GM23338 (cell line): Measurements from ENCODE around the gene S100Z.

ENCODE experiments used
- CTCF ChIP-seq, 2 experiments: fragments of 200-600 bp in 1 of 2; sonication (generic) in 1 of 2; conservative IDR thresholded peaks; 2 replicates each; pipeline versions ENCODE4 v1.5.1 to v1.6.1; 2016 to 2017; ENCODE audit warnings: antibody characterized with exemption in 2 of 2, low read depth in 2 of 2, mild to moderate bottlenecking in 2 of 2, moderate library complexity in 1 of 2
- EZH2 ChIP-seq: fragments of 200-600 bp; sonication (generic); IDR thresholded peaks from one replicate; pipeline ENCODE4 v1.8.0; 2017; ENCODE audit warnings: antibody characterized with exemption, mild to moderate bottlenecking, low read depth; ENCODE audit not compliant: unreplicated experiment
- EZH2phosphoT487 ChIP-seq: fragments of 200-600 bp; sonication (generic); IDR thresholded peaks from one replicate; pipeline ENCODE4 v1.8.1; 2018; ENCODE audit warnings: antibody characterized with exemption; ENCODE audit not compliant: unreplicated experiment
- POLR2AphosphoS5 ChIP-seq: IDR thresholded peaks from 2 replicates; pipeline ENCODE4 v1.6.1; 2016; ENCODE audit warnings: antibody characterized with exemption, low read depth
- ZNF114 ChIP-seq: fragments of 250-450 bp; sonication (Bioruptor Pico); IDR thresholded peaks from 2 replicates; pipeline ENCODE4 v1.5.0; 2020; ENCODE audit warnings: mild to moderate bottlenecking, moderate library complexity
- TF ChIP-seq, protein P1 (sequence below): fragments of 250-450 bp; sonication (Bioruptor Pico); IDR thresholded peaks from 2 replicates; pipeline ENCODE4 v1.5.0; 2020; ENCODE audit warnings: mild to moderate bottlenecking, moderate library complexity

- TF ChIP-seq CTCF (conservative IDR thresholded peaks at IDR 0.05; ENCODE audit: low read depth in 2 of 2): no peak
- TF ChIP-seq EZH2: no peak
- TF ChIP-seq ZNF114: no peak
- TF ChIP-seq POLR2AphosphoS5: no peak
- TF ChIP-seq, protein P1, sequence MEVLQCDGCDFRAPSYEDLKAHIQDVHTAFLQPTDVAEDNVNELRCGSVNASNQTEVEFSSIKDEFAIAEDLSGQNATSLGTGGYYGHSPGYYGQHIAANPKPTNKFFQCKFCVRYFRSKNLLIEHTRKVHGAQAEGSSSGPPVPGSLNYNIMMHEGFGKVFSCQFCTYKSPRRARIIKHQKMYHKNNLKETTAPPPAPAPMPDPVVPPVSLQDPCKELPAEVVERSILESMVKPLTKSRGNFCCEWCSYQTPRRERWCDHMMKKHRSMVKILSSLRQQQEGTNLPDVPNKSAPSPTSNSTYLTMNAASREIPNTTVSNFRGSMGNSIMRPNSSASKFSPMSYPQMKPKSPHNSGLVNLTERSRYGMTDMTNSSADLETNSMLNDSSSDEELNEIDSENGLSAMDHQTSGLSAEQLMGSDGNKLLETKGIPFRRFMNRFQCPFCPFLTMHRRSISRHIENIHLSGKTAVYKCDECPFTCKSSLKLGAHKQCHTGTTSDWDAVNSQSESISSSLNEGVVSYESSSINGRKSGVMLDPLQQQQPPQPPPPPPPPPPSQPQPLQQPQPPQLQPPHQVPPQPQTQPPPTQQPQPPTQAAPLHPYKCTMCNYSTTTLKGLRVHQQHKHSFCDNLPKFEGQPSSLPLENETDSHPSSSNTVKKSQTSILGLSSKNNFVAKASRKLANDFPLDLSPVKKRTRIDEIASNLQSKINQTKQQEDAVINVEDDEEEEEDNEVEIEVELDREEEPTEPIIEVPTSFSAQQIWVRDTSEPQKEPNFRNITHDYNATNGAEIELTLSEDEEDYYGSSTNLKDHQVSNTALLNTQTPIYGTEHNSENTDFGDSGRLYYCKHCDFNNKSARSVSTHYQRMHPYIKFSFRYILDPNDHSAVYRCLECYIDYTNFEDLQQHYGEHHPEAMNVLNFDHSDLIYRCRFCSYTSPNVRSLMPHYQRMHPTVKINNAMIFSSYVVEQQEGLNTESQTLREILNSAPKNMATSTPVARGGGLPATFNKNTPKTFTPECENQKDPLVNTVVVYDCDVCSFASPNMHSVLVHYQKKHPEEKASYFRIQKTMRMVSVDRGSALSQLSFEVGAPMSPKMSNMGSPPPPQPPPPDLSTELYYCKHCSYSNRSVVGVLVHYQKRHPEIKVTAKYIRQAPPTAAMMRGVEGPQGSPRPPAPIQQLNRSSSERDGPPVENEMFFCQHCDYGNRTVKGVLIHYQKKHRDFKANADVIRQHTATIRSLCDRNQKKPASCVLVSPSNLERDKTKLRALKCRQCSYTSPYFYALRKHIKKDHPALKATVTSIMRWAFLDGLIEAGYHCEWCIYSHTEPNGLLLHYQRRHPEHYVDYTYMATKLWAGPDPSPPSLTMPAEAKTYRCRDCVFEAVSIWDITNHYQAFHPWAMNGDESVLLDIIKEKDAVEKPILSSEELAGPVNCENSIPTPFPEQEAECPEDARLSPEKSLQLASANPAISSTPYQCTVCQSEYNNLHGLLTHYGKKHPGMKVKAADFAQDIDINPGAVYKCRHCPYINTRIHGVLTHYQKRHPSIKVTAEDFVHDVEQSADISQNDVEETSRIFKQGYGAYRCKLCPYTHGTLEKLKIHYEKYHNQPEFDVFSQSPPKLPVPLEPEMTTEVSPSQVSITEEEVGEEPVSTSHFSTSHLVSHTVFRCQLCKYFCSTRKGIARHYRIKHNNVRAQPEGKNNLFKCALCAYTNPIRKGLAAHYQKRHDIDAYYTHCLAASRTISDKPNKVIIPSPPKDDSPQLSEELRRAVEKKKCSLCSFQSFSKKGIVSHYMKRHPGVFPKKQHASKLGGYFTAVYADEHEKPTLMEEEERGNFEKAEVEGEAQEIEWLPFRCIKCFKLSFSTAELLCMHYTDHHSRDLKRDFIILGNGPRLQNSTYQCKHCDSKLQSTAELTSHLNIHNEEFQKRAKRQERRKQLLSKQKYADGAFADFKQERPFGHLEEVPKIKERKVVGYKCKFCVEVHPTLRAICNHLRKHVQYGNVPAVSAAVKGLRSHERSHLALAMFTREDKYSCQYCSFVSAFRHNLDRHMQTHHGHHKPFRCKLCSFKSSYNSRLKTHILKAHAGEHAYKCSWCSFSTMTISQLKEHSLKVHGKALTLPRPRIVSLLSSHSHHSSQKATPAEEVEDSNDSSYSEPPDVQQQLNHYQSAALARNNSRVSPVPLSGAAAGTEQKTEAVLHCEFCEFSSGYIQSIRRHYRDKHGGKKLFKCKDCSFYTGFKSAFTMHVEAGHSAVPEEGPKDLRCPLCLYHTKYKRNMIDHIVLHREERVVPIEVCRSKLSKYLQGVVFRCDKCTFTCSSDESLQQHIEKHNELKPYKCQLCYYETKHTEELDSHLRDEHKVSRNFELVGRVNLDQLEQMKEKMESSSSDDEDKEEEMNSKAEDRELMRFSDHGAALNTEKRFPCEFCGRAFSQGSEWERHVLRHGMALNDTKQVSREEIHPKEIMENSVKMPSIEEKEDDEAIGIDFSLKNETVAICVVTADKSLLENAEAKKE: no peak
- no peak for TF ChIP-seq EZH2phosphoT487
Observed at GRCh38 chr5:76813982-76814562, 35.7 kb upstream of the S100Z start.
